ENCODE data around the gene FGF9.

FGF9 gene

GRCh38 chr13:21742096-21742495, 71.2 kb downstream of the FGF9 start:
- H3K4me1 Mint-ChIP-seq (ENCODE audit: low read depth): no peaks in the 10 kb centered on the region

GRCh38 chr13:21744149-21744548, 73.3 kb downstream of the FGF9 start:
- Mint-ChIP-seq H3K27ac (no peak overlapping the region), H3K4me1 (ENCODE audit: low read depth) (no peaks in the 10 kb centered on the region), H3K9me3 (no peaks in the 10 kb centered on the region), H3K36me3 (ENCODE audit: low read depth) (no peaks in the 10 kb centered on the region), H3K27me3 (no peaks in the 10 kb centered on the region), H3K4me3 (no peak overlapping the region)
- intact Hi-C loops (cut with micrococcal nuclease): no loop called here

More at GRCh38 chr13:21742096-21742495, 71.2 kb downstream of the FGF9 start:
- no peaks in the 10 kb centered on the region for H3K9me3 Mint-ChIP-seq
- no peaks in the 10 kb centered on the region for H3K36me3 Mint-ChIP-seq (ENCODE audit: low read depth)
- no peak overlapping the region for H3K4me3 Mint-ChIP-seq
- peaks cover 2% of the 10 kb centered on the region for H3K27me3 Mint-ChIP-seq
- intact Hi-C loops (cut with micrococcal nuclease): no loop called here
- no peak overlapping the region for H3K27ac Mint-ChIP-seq

GRCh38 chr13:21745307-21745706, 74.4 kb downstream of the FGF9 start:
- H3K9me3 Mint-ChIP-seq: no peaks in the 10 kb centered on the region
- H3K27me3 Mint-ChIP-seq: no peaks in the 10 kb centered on the region
- no peaks in the 10 kb centered on the region for H3K4me1 Mint-ChIP-seq (ENCODE audit: low read depth)
- intact Hi-C loops (cut with micrococcal nuclease): no loop called here
- no peak overlapping the region for H3K27ac Mint-ChIP-seq
- no peak overlapping the region for H3K4me3 Mint-ChIP-seq
- H3K36me3 Mint-ChIP-seq (ENCODE audit: low read depth): no peaks in the 10 kb centered on the region

DNA sequence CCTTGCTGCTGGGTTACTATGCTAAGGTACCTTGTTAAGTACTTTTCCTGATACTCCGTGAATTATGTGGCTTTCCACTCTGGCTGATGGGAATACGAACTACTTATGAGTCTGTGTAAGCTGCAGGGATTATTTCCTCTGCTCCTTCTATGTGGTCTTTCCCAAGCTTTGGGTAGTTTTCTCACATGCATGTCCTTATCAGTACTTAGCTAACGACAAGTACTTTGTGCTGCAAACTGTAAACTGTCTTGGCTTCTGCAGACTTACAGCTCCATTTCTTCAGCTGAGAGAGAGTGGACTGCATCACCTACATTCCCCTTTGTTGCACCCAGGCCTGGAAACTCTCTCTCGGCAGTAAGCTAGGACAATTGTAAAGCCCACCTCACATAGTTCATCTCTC, 76.6 kb downstream of the FGF9 start:
- Mint-ChIP-seq H3K27ac (no peak overlapping the region), H3K27me3 (no peaks in the 10 kb centered on the region), H3K4me1 (ENCODE audit: low read depth) (no peaks in the 10 kb centered on the region), H3K4me3 (no peak overlapping the region), H3K9me3 (no peaks in the 10 kb centered on the region), H3K36me3 (ENCODE audit: low read depth) (no peaks in the 10 kb centered on the region)
- intact Hi-C loops (cut with micrococcal nuclease): no loop called here

GRCh38 chr13:21748166-21748565, 77.3 kb downstream of the FGF9 start:
- no peaks in the 10 kb centered on the region for H3K36me3 Mint-ChIP-seq (ENCODE audit: low read depth)
- H3K9me3 Mint-ChIP-seq: no peaks in the 10 kb centered on the region
- no peak overlapping the region for H3K27ac Mint-ChIP-seq
- intact Hi-C loops (cut with micrococcal nuclease): no loop called here
- no peaks in the 10 kb centered on the region for H3K27me3 Mint-ChIP-seq
- H3K4me1 Mint-ChIP-seq (ENCODE audit: low read depth): no peaks in the 10 kb centered on the region
- no peak overlapping the region for H3K4me3 Mint-ChIP-seq

GRCh38 chr13:21749410-21749809, 78.5 kb downstream of the FGF9 start:
- no peak overlapping the region for H3K4me3 Mint-ChIP-seq

DNA sequence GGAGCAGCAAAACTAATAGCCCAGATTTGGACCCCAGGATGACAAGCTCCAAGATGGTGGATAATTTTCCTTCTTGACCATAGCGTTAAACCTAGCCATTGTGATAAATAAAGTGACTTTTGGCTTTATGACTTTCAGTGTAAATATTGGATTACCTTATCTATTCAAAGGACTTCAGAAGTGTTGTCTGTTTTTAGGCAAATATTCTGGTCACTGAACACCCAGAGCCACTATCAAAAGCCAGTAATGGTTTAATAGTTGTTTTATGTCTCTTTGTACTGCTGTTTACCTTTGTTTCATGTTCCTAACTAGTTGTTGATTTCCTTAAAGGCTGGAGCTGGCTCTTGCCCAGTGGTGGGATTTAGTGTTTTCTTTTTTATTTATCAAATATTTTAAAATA, 81.6 kb downstream of the FGF9 start:
- Mint-ChIP-seq H3K9me3 (no peaks in the 10 kb centered on the region), H3K27me3 (no peaks in the 10 kb centered on the region), H3K27ac (no peak overlapping the region), H3K4me3 (no peak overlapping the region), H3K36me3 (ENCODE audit: low read depth) (no peaks in the 10 kb centered on the region), H3K4me1 (ENCODE audit: low read depth) (no peaks in the 10 kb centered on the region)
- intact Hi-C loops (cut with micrococcal nuclease): no loop called here

More at GRCh38 chr13:21749410-21749809, 78.5 kb downstream of the FGF9 start:
- no peaks in the 10 kb centered on the region for H3K9me3 Mint-ChIP-seq
- intact Hi-C loops (cut with micrococcal nuclease): no loop called here
- H3K4me1 Mint-ChIP-seq (ENCODE audit: low read depth): no peaks in the 10 kb centered on the region
- no peaks in the 10 kb centered on the region for H3K27me3 Mint-ChIP-seq
- no peaks in the 10 kb centered on the region for H3K36me3 Mint-ChIP-seq (ENCODE audit: low read depth)
- H3K27ac Mint-ChIP-seq: no peak overlapping the region

GRCh38 chr13:21753117-21753729, 82.3 kb downstream of the FGF9 start:
- Mint-ChIP-seq H3K4me3 (no peak overlapping the region), H3K27me3 (no peaks in the 10 kb centered on the region), H3K4me1 (ENCODE audit: low read depth) (no peaks in the 10 kb centered on the region), H3K9me3 (no peaks in the 10 kb centered on the region), H3K36me3 (ENCODE audit: low read depth) (no peaks in the 10 kb centered on the region), H3K27ac (no peak overlapping the region)
- intact Hi-C loops (cut with micrococcal nuclease): no loop called here

All from dendritic cell treated with granulocyte-macrophage colony-stimulating factor and Interleukin-4, amounts not matched to agents 40 ng/mL and 50 ng/mL, for 4 days (primary cell).